Stimulated activated CD4-positive, alpha-beta T cell treated with anti-CD3 and anti-CD28 coated beads, TNF-alpha, amount 100 ng/mL, for 4 hours (primary cell): Measurements from ENCODE around the gene ADAMTS20.
"Not testable (repeated sequence)": the region's sequence is repeated elsewhere in the genome, so short reads cannot be mapped to it uniquely, and the experiment has no call there.

Source experiments
- DNase-seq, 3 experiments: peaks; one replicate each; pipeline ENCODE4 v3.0.0-alpha.2; 2020; ENCODE audit warnings: low read depth in 3 of 3

The ADAMTS20 gene

DNA sequence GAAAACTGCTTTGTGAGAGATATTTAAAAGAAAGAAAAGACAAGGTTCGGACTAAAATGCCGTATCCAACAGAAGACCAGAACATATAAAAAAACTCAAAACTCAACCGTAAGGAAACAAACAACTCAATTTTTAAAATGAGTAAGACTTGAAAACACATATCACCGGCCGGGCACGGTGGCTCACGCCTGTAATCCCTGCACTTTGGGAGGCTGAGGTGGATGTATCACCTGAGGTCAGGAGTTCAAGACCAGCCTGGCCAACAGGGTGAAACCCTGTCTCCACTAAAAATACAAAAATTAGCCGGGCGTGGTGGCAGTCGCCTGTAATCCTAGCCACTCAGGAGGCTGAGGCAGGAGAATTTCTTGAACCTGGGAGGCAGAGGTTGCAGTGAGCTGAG is 192.0 kb downstream of the ADAMTS20 start:
- DNase-seq, result not testable (repeated sequence)

DNA sequence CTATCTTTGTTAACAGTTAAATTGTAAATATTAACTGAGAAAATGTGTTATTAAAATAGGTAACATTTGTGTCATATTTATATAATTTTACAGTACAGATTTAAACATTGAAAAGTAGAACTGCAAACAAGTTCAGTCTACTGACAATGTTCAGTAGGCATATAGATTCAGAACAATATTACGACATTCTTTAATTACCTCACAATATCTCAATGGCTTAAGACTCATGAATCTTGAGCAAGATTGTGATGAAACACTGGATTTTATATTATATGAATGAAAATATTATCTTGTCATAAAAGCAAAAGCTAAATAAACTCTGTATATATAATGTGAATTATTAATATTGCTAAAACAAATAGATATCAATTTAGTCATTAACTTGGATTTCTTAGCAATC is 194.9 kb downstream of the ADAMTS20 start:
- DNase-seq, result no peak

DNA sequence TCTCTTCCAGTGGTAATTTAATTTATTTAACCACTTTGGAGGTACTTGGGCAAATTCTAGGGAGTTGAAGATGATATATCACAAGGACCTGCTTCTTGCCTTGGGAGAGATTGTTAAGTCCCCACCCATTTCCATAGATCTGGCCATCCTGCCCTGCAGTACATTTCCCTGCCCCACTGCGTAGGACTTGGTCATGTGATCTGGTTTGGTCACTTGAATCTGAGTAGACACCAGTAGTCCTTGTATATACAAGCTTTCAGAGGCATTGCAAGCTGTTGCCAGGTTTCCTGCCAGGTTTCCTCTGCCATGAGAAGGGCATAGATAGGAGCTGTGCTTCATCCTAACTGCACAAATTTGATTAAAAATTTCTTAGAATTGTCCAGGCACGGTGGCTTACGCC is 200.0 kb downstream of the ADAMTS20 start:
- no peak for DNase-seq

DNA sequence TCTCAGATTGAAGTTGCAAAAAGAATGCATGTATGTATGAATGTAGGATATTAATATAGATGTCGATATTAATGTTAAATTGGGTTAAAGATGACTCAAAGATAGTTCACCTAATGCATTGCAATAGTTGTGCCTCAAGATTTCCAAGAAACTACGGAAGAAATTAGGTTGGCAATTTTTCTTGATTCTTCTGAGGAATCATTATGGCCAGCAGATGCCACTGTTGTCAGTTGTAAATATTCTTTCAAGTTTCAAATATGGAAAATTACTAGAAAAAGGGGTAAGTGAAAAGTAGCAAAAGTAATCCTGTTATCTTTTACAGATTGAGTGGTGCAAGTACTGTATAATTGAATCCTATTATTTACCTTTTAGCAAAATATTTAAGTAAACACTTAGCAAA is 202.1 kb downstream of the ADAMTS20 start:
- DNase-seq, result no peak

DNA sequence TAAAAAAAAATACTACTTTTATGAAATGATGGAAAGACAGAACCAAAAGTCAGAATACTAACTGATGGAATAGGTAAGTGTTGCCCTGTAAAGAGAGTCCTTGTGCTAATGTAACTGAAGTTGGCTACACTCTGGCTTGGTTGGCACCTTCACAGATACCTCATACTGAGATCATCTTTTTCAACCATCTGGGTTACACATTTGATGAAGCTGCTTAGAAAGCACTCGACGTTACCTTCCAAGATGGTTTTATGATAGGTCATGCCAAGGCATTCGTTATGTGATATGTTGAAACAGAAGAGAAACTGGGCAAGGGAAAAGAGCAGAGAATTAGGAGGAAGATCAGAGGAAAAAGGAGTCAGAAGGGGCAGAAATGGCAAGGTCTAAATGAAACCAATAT is 203.8 kb downstream of the ADAMTS20 start:
- DNase-seq, result no peak

DNA sequence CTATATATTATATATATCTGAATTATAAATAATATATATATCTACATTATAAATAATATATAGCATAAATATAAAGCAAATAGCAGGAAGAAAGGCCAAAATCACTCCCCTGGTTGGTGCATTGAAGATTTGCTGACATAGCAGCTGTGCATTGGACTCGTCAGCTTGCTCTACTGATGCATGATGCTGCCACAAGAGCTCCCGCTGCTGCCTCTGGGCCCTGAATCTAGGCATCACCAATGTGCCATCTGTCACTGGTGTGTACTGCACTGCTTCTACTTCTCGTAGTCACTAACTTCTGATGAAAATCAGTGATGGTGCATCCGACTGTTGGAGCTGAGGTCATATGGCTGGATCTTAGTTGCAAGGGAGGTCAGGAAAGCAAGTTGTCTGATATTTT is 205.0 kb downstream of the ADAMTS20 start:
- no peak for DNase-seq

DNA sequence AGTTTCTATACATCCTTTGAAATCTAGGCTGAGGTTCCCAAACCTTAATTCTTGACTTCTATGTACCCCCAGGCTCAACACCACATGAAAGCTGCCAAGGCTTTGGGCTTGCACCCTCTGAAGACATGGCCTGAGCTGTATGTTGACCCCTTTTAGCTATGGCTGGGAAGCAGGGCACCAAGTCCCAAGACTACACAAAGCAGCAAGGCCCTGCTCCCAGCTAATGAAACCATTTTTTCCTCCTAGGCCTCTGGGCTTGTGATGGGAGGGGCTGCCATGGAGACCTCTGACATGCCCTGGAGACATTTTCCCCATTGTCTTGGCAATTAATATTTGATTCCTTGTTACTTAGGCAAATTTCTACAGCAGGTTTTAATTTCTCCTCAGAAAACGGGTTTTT is 207.0 kb downstream of the ADAMTS20 start:
- DNase-seq, result no peak

DNA sequence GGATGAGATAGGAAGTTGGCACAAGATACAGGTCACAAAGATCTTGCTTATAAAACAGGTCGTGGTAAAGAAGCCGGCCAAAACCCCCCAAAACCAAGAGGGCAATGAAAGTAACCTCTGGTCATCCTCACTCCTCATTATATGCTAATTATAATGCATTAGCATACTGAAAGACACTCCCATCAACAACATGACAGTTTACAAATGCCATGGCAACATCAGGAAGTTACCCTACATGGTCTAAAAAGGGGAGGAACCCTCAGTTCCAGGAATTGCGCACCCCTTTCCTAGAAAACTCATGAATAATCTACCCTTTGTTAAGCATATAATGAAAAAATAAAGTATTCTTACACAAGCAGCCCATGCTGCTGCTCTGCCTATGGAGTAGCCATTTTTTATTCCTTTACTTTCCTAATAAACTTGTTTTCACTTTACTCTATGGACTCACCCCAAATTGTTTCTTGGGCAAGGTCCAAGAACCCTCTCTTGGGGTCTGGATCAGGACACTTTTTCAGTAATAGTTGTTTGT is 210.2 kb downstream of the ADAMTS20 start:
- not testable (repeated sequence) for DNase-seq

DNA sequence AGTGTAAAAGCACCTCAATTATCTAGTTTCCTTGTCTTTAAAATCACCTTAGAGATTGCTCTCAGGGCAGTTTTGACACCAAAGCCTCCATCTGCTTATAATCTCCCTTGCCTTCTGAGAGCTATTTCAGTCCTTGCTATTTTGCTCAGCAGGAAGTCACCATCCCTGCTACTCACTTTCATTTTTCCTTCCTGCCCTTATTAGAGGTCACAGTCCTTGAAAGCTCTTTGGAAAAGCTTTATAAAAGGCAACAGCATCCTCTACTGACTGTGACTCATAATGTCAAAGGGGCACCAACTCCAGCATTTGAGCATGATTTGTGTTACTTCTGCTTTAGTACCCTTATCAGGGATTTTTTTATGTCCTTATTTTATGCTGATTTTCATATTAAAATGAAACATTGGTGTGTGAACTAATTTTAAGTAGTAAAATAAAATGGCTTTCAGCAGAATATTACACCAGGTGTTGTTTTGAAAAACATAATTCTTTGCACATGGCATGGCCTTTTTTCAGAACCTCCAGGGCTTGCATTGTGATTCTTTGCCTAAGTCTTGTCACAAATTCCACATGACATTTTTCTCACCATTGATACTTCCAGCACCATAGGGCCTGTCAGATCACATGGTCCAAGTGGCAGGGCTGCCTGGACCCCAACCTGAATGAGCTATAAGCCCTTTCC is 213.0 kb downstream of the ADAMTS20 start:
- no peak for DNase-seq

DNA sequence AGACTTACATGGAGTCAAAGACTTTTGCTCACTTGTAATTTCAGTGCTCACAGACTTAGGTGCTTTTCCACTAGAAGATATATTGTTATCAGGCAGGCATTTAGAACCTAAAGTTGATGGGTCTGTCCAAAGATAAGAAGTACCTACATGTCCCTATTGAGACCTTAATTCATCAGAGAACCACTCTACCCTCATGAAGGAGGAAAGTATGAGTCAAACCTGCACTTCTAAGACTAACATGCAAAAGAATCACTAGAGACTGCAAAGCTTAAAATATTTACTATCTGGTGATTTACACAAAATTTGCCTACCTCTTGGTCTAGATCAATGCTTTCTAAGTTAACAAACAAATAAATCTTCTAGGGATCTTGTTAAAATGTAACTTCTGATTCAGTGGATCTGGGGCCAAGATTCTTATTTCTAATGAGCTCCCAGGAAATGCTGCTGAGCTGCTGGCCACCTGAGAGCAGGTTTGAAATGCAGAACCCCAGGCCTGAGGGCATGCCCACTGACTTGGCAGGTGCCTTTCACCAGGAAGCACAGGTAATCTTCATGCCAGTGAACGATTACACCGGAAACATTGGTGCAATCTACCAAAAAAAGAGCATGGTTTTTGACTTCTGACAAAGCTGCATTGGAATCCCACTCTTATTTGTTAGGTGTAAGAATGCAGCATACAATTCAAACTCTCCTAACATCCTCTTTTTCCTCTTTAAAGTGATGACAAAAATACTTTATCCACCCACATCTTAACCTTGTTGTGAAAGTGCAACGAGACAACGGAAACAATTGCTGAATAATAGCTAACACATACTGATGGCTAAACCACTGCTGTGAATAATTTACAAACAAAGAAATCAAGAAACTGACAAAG is 214.2 kb downstream of the ADAMTS20 start:
- DNase-seq, result no peak

DNA sequence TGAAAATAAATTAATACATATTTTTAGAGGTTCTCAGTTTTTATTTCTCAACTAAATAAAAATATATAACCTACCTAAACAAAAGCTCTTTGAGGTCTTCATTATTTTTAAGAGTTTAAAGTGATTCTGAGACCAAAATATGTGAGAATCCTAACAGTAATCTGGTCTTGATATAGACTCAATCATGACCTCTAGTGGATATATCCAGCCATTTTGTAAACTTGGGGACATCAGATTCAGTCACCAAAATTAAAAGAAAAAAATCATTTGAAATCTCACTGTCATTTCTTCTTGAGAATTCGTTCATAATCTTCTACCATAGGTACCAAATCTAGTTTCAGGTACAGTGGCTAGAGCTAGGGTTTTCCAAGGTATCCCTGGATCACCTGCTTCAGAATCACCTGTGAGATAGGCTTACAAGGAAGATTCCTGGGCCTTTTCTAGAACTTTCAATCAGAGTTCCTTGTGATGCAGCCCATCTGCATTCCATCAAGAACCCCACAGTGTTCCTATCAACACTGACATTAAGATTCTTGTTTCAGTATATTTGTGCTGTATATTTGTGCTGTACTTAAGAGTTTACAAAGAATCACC is 214.9 kb downstream of the ADAMTS20 start:
- no peak for DNase-seq

DNA sequence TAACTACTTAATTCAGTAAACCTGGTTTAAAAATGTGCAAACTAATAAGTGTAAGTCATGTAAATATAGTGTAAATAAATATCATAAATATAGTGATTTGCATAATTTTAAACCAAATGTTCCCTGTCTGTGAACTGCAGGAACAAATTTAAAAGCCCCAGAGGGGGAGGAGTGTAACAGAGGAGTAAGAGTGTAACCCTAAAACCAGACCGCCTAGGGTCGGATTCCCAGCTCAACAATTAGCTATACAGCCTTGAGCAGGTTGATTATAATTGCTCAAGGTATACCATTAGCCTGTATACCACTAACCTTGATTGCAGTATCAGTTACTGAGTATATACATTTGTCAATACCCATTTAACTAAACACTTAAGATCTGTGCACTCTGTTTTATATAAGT is 218.4 kb downstream of the ADAMTS20 start:
- DNase-seq, result no peak

DNA sequence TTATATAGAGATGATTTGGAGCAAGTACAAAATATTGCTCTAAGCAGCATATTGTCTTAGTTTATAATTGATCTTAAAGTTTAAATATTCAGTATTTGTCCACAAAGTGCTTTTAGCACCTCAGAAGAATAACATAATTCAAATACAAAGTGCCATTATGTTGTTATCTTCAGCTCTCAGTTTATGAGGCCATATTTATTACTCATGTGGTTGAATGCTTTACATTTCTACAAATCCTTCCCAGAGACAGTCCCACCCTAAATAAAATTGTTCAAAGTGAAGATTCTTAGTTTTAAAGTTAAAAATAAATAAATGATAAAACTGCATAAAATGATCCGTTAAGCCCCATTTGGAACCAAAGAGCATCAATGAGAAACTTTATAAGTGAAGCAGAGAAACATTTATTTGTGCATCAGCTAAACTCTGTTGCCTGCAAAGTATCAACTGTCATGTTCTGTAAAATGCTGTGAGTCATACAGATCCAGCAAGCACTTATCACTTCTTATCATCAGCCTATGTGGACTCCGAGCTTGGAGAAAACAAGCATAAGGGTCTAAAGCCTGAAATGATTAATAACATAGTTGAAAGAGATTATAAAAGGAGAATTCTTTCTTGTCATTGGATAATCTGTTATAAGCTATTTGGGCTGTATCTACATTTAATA is 218.9 kb downstream of the ADAMTS20 start:
- DNase-seq, result no peak

DNA sequence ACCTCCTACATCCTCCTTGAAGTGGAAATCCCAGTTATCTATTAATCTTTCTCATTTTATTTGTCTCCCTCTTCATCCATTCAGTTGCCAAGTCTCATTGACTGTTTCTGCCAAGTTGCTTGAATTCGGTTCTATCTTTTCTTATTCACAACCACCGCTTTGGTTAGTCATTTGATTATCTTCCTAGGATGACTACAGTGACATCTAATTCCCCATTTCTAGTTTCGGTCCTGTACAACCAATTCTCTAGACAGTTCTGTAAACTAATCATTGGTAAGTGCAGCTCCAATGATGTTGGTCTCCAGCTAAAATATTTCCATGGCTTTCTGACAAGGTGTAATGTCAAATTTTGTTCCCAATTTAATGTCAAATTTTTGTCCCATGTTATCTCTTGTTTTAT is 220.1 kb downstream of the ADAMTS20 start:
- no peak for DNase-seq

DNA sequence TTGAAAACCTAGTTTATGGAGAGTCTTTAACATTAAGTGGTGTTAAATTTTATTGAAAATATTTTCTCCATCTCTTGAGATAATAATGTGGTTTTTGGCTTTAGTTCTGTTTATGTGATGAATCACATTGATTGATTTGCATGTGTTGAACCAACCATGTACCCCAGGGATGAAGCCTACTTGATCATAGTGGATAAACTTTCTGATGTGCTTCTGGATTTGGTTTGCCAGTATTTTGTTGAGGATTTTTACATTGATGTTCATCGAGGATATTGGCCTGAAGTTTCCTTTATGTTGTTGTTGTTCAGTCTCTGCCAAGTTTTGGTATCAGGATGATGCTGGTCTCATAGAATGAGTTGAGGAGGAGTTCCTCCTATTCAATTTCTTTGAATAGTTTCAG is 222.6 kb downstream of the ADAMTS20 start:
- DNase-seq, result no peak

DNA sequence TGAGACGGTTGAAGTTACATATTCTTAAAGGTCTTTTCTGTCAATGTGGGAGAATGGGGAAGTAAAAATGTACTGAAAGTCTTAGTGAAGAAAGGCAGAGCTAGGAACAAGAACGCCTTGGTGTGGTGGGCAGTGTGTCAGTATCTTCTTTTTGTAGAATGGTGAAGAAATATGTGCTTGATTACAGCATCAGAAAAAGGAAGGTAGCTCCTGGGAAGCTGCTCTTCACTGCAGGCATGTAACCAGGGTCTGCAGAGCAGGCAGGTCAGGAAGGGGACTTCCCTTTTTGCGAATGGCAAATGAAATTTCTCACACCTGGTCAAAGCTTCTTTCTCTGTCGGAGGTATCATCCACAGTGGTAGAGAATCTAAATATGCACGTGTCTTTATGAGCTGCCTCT is 226.2 kb downstream of the ADAMTS20 start:
- no peak for DNase-seq

DNA sequence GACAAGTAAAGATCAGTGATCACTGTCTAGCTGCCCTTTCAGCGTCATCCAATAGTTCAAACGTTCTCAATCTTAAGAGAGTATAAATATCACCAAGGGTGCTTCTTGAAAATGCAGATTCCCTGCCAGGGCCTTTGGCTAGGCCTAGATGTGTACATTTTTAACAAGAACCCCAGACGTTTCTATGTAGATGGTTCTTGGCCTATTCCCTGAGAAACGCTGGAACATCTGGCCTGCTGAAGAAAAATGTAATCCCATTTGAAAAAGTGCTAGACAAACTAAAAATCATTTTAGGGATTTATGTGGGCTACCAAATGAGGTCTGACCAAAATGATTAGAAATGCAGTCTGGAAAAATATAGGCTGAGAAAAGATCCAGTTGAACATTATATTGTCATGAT is 231.7 kb downstream of the ADAMTS20 start:
- DNase-seq, result no peak

DNA sequence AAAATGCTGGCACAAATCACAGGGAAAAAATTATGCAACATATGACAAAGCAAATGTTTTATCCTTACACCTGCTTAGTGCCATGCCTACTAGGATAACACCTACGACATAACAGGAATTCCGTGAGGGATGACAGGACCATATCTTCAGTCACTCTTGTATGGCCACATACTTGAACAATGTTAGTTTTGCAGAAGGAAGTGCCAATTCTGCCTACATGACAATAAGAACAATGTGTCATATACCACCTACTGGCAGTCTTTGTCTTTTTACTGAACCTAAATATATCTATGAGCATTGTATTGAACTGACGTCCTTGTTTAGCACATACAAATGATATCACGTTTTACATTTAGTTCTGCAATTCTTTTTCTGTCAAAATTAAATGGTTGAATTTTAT is 234.0 kb downstream of the ADAMTS20 start:
- no peak for DNase-seq

DNA sequence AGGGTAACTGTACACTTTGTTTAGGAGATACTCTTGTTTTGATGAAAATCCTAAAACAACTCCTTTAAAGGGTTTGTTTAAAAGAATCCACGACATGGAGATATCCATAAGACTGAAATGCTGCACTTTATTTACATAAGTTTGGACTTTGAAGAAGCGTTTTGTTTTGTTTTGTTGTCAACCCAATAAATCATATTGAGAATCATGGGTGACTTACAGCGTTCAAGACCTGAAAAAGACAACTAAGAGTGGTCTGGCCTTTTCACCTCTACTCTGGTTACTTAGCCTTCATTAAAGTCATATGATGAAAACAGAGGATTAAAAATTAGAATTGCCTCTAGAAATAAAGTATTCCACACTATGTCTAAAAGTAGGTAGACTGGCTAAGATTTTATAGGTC is 234.8 kb downstream of the ADAMTS20 start:
- no peak for DNase-seq

DNA sequence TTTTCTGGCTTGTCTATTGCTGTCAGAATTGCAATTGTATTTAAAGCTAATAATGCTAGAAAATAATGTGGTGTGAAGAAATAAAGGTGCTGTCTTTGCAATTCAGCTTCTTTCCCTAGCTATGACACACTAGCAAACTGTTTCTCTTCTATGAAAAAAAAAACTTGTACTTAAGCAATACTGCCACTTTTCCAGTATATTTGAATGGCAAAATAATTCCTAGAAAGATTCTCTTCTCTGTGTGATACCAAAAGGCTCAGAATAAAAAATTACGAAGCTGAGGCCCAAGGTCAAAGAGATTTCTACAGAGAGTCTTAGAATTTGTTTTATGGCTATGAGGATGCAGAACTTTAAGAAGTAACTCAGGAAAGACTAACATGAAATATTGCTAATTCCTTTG is 235.5 kb downstream of the ADAMTS20 start:
- no peak for DNase-seq

DNA sequence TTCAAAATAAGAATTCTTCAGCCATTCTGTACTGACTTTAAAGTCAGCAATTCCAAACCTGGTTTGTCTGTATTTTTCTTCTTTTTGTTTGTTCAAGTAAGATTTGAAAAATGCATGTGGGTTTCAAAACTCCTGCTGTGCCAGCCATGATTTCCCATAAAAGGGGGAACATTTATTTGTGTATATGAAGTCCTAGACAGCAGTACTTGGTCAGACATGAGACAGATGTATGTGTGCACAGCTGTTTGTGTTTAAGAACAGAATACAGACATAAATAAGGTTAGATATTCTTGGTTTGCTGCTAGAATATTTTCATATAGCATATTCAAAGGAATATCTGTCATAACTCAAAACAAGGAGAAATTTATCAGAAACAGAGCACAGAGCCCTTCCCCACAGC is 236.0 kb downstream of the ADAMTS20 start:
- no peak for DNase-seq

DNA sequence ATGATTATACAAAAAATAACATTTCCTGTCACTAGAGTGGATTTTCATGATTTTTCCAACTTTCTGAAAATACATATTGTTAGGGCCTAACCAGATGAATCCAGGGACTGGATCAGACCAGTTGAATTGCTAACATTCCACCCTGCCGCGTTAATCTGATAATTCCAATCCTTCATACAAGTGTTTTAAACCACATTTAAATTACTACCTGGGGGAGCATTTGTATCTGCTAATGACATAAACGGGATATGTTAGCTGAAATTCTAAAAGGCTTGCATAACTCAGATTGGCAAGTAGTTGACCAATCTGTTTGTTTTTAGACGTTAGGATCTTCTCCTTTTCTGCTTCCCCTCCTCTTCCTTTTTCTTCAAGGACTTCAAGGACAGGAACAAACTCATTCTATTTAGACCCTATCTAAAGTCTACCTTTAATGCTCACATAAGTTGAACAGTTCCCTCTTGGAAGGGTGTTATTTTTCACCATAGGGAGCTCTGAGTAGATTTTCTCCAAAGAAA is 239.0 kb downstream of the ADAMTS20 start:
- DNase-seq, result no peak
